NCI-H1092 (cell line): Measurements from ENCODE around the gene FUT9.

Experiments
- DNase-seq: peaks from one replicate; lab custom pipeline; 2025; lab: John Stamatoyannopoulos, UW

FUT9 gene

DNA sequence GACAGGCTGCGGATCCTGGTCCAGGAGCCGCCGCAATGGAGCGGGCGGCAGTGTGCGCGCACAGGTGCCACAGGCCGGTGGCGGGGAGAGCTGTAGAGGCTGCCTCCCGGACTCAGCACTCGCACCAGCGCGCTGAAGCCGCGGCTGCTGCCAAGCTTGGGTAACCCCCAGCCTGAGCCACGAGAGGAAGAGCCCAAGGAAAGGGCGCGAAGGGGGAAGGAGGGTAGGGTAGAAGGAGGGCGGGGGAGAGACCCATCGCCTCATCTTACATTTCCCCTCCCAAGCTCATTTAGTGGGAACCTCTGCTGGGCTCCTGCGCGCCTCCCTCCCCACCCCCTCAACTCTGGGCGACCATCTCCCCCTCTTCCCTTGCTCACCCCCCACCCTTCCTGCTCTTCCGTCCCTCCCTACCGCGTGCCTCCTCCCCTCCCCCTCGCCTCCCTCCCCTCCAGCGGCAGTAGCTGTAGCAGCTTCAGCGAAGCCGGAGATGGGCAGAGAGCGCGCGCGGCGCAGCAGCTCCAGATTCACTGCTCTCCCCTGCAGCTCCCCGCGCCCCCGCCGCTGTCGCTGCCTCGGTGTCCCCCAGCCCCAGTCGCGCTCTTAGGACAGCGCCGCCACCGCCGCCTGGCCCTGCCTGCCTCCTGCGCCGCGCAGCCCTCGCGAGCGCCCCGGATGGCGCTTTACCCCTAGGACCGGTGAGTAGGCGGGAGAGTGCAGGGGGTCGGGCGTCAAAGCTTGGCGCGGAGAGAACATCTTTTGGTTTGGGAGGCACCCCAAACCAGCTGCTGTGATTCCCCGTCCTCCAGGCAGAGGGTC lies at the start of gene FUT9:
Gene FUT9 (plus strand): TSS at position 457 of the 816 bp plus-strand sequence. CDS start 187,182 bp downstream, outside the sequence.
- peak; percentile 87 for DNase-seq

DNA sequence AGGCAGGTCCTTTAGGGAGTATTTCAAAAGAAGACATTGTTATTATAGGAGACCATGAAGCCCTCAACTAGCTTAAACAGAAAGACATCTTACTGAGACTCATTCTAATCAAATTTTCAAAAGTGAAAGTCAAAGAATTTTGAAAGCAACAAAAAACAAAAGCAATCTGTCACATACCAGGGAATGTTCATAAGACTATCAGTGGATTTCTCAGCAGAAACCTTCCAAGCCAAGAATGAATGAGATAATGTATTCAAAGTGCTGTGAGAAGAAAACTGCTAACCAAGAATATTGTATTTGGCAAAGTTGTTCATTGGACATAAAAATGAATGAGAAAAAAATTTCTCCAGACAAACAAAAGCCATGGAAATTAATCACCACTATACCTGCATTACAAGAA lies 48.2 kb upstream of the FUT9 start:
- no peak for DNase-seq

DNA sequence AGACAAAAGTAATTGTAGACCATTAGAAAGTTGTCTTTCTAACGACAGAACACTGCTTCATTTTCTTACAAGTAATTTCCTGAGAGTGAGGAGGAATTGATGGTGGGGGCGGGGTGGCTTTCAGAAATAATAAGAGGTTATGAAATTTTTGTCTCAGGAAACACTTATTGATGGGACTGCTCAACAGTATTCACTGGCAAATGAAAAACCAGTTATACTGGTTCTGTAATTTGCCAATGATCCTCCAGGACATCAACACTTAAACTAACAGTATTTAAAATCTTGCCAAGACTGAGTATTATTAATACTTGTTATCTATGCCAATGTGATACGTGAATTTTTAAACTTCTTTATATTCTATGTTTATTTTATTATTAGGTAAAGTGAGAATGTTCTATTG lies 41.8 kb upstream of the FUT9 start:
- no peak for DNase-seq

DNA sequence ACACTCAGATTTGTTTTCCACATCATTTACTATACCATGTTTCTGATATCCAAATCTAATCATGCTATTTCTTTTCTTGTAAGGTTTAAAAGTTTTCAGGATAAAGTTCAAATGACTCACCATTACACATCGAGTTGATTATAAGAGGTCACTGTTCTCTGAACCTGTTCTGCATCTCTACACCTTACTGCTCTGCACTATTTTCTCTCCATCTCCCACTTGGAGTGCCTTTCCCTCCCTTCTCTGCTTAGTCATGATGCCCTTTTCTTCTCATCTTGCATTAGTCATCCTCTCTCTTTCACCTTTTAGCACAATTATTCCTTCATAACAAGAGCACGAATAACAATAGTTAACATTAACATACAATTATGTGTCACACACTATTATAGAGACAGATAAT lies 37.5 kb upstream of the FUT9 start:
- DNase-seq = no peak

DNA sequence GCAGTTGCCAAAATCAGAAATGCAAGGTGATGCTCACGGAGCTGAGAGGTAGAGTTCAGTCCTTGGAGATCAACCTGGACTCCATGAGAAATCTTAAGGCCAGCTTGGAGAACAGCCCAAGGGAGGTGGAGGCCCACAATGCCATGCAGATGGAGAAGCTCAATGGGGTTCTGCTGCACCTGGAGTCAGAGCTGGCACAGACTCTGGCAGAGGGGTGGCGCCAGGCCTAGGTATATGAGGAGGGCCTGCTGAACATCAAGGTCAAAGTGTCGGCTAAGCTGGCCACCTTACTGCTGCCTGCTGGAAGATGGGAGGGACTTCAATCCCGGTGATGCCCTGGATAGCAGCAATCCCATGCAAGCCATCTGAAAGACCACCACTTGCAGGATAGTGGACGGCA lies 23.9 kb upstream of the FUT9 start:
- no peak for DNase-seq

DNA sequence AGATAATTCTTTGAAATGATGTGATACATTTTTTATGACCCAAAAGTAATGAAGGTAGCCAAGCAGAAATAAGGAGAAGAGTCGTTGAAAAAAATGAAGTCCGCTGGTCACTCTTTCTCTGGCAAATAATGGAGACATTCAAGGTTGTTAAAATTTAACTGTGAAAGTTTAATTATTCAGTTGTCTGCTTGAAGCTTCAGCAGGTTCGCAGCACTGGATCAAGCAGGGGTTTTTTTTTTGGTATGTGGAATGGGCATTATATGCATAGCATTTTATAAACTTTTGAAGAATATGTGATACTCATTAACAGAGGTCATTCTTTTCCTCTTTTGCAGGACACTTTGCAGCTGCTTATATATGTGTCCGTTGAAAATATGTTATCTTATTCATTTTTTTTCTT lies 21.6 kb upstream of the FUT9 start:
- no peak for DNase-seq

DNA sequence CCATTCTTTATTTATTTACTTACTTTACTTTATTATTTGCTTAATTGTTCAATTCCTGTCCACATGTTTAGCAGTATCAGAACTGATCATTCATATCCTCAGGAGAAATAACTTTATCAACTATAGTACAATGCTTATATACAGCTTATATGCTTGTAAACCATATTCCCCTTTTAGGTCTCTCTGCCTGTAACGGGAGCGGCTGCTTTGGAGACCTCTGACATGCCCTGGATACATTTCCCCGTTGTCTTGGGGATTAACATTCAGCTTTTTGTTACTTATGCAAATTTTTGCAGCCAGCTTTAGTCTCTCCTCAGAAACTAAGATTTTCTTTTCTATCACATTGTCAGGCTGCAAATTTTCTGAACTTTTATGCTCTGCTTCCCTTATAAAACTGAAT lies 17.6 kb upstream of the FUT9 start:
- no peak for DNase-seq

DNA sequence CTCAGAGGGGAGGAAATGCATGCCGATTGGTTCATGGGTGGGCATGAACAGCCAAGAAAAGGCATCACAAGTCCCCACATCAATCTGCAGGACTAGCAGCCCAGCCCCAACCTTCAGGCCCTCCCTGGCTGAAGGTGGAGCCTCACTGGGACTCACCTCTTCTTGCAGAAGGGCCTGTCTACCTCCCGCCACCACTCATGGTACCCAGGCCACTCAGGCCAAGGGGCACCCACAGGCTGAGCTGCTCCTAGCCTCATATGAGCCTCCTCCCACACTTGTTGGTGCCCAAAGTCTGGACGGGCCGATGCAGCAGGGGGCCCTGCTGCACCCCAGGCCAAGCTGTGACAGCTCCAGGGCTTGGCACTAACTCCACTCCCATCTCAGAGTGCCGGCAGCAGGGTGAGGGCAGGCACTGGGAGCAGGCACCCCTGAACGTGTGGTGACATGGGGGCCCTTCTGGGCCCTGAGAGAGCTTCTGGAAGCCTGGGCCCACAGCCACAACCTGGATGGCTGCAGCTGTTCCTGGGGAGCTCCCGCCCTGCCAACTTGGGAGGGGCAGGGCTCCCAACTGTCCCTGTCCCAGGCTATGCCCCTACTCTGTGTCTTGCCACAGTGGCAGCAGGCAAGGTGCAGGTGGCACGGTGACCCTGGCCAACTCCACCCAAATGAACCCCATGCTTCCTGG lies 13.7 kb upstream of the FUT9 start:
- no peak for DNase-seq

DNA sequence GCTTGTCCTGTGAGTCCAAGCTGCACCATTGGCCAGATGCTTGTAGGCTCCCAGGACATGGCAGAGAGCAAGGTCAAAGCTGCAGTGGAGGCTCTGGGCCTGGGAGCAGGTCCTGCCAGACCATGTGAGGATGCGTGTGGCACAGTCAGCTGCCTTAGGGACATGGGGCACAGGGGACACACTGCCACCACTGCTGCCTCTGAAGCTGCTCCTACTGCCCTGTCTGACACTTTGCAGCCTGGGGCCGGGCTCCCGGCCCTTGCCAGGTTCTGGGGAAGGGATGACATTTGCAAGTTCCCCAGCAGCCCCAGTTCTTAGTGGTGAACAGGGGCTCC lies 13.2 kb upstream of the FUT9 start:
- DNase-seq = no peak

DNA sequence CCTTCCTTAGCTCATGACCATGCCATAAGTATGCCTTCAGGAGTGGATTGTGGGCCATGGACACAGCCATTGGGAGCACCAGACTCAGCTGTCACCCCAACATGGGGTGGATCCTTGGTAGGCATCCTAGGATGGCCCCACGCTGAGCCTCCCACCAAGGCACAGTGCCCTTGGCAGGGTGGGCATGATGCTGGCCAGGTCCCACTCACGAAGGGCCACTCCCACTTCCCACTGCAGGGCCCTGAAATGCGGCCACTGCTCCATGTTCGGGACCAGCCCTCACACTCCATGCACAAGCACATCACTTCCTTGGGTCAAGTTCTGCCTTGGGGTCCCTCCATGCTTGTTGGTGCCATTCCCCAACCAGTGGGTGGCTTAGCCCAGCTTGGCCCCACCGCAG lies 12.9 kb upstream of the FUT9 start:
- no peak for DNase-seq

DNA sequence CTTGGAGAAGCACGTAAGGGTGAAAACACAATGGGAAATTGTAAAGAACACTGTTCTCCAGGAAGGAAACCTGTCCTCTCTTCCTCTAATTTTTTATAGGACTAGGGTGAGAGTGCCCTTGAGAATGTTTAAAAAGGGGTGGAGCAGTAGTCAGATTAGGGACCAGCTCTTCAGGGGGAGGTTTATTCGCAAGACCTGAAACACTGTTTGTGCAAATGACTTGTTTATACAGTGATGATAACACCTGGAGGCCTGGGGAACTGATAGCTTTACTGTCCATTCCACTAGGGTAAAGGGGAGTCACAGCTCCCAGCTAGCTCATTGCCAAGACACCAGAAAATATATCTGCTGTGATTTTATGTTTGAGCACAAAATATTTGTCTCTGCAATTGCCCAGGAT lies 8.1 kb upstream of the FUT9 start:
- no peak for DNase-seq

DNA sequence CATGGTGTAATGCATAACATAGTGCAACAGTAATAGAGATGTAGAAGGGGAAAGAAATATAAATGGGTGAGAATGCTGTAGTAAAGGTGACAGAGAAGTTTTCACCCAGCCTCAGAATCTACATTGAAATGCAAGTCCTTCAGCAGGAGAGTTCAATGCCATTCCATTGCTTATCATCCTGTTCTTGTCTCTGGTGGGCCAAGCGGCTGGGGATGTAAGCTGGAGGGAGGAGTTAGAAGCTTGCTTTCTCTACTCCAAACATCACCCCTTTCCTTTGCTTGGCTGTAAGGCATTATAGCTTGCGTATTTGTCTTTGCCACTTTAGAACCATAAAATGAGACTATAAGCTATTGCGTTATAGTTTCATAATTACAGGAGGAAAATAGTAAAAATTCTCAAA lies 2.2 kb upstream of the FUT9 start:
- DNase-seq = no peak

DNA sequence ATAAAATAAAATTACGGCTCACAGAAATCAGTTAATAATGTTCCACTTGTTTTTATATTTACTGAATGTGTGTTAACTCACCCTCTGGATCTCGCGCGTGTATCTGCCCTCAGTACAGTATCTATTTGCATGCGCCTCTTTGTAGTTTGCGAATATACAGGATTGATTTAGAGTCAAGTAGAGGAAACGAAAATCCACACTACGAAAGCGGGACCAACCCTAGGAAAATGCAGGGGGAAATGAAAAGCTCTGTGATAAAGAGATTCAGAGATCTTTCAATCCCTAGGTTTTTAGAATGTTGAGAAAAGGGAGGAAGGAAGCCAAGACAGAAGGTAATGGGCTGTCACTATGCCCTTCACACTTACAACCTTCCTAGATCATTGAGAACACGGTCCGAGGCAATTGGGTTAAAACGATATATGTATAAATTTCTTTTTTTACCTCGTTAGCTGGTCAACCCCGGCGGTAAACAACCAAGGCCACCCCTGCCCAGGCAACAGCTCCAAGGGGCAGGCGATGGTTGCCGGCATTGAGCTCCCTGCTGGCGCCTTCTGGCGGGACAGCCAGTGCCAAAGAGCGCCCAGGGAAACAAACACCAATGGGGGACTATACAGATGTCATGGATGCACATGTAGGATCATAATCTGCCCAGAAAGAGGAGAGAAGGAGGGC lies 792 bp upstream of the FUT9 start:
- peak; percentile 51 for DNase-seq

DNA sequence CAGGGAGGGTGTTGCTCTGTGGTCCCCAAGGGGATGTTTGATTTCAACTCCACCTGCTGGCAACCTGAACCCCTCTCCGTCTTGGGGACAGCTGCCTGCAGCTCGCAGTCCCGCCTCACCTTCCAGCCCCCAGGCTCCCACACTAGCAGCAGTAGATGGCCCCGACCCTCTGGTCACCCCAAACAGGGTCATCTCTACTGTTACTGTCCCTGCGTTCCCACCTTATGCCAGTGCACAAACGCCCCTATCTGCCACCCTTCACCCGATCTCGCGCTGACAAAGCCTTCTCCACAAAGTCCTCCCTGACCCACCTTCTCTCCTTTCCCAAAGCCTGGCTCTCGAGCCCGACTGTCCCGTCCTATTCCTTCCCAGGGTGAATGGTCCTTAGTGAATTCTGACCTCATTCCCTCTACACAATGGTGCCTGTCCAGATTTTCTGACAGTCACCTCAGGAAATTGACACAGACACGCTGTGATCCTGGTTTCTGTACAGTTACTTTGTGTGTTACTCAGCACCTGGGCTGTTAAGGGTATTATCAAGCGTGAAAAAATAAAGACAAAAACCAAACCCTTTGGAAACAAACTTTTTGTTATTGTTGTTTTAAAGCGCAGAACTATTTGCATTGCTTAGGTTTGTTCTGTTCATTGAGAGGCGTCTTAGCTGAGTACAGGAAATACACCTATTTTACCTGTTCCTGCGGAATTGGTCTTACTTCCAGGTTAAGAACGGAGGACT lies 728 bp downstream of the FUT9 start:
- DNase-seq = no peak

DNA sequence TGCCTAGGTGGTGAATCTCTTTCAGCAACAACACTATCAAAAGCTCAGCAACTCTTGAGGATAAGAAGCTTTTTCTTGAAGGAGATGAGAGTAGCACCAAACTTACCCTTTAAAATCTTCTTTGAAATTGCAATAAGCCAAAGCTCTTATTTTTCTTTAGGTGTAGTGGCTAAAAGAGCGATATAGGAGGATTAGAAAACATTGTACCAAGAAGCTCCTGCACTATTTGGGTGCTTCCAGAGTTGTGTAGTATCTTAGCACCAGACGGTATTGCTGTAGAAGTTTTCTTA lies 1.2 kb downstream of the FUT9 start:
- no peak for DNase-seq

DNA sequence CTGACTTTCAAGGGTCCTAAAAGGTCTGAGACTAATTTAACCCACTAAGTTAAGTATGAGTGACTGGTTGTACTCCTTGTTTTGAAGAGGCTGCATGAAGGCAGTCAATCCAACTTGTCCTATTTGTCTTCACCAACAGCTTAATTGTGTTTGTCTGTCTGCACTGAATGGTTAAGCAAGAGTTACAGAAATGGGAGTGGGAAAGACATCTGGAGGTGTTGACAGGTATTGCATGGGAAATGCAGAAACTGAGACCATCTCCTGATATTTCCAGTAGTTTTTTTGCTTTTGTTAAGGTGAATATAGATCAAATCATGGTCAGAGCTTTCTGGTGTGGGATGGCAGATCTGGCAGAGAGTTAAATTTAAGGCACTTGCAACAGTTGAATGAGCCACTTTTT lies 6.5 kb downstream of the FUT9 start:
- no peak for DNase-seq

DNA sequence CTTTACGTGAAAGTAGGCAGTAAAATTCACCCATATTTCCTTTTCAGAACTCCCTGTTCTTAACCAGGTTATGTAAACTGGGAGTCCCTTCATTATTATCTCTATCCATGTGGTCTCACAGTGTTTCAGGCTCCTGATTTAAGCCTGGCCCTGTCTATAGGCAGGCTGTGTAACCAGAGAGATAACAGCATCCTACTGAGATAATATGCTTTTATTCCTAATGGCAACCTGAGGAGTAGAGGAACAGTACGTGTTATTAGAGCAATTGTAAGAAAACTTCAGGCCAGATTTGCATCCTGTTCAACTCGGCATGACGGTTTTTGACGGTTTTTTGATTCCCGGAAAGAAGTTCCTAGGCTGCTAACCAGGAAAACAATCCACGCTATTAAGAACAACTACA lies 16.9 kb downstream of the FUT9 start:
- no peak for DNase-seq

DNA sequence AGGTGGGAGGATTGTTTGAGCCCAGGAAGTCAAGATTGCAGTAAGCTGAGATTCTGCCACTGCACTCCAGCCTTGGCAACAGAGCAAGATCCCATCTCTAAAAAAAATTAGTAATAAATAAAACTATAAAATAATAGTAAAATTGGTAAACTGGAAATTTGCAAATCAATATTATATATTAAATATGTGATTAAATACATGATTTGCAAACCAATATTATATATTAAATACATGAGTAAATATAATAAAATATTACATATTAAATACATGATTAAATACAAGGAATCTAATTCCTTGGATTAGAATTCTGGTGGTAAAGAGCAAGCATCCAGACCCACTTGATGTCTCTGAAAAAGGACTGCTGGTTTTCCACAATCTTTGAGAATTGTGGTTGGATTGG lies 35.8 kb downstream of the FUT9 start:
- DNase-seq = no peak

DNA sequence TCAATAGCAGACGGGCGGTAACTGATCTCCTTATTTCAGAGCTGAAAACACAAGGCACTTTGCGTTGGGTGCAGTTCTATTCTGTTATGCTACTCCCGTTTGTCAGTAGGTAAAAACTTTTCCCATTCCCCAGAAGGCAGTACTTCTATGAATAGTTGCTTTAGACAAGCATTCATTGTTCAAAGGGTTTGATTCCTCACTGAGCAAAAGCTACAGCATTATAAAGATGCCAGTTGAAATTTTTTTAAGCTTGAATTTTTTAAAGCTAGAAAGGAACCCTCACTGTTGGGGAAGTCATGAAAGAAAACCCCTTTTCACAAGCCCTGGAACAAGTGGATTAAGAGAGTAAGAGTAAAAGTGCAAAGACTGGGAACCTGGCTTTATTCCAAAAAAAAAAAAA lies 42.3 kb downstream of the FUT9 start:
- no peak for DNase-seq

DNA sequence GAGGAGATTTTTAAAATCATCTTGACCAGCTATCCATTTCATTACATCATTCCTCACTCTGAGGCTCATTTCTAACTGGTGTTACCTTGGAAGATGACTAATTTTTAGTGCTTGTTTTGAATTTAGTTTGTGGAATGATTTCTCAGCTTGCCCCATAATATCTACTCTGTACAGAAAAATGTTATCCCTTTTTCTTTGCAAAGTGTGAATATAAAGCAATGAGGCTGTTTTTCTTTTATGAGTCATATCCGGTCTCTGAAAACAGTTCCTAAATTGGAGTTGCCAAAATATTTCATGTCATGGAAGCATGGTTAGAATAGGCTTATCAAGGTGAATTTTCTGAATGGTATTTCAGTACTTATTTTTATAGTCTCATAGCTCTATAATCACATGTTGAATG lies 43.8 kb downstream of the FUT9 start:
- DNase-seq = no peak

DNA sequence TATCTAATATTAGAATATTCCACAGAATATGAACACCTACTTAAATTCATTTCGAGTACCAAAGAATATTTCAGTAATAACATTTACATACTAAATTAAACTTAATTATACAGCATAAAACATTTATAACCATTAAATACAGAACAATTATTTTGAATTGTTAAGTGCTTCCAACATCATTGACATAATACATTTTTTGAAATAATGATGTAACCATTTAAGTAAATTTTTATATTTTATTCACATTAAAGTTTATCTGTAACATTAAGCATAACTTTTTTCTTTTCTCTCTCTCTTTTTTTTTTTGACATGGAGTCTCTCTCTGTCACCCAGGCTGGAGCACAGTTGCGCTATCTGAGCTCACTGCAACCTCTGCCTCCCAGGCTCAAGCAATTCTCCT lies 44.5 kb downstream of the FUT9 start:
- DNase-seq = no peak

DNA sequence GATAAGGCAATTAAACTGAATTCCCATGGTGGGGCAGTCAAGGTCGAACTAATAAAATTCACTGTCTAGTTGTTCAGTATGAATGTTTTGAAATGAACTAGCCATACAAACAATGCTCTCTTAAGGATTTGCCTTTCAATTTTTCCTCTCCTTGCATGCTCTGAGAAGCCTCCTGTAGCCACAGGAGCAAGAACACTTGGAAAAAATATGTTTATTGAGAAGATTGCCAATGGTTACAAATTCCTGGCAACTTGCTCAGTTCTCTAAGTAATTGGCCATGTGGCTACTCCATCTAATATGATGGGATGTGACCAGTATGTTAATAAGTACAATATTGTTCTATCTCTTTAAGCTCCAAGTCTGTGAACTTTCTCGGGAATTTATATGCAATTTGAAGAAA lies 49.4 kb downstream of the FUT9 start:
- DNase-seq = no peak

DNA sequence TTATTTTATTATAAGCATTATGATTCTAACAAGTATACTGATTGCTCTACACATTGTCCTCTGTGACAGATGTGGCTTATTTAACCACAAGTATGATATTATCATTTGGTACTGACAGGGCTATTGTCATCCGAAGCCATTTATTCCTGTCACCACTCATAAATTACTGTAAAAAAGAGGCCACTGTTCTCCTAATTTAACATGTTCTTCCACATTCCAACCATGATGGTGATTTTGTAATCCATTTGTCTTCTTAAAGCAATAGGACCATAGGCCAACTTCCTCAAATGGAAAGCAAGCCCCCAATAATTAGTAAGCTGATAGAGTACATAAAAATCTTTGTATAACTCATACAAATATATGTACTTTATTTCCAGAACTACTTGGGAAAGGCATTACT lies 50.6 kb downstream of the FUT9 start:
- DNase-seq = no peak
